22Rv1 (cell line): ENCODE measurements around the gene IMPA2.

ENCODE experiments used
- ZFX ChIP-seq: fragments of 450-650 bp; IDR thresholded peaks from 2 replicates; pipeline ENCODE4 v1.6.1; 2017; ENCODE audit warnings: antibody characterized with exemption, borderline replicate concordance
- TF ChIP-seq, protein P1 (sequence below): fragments of 450-650 bp; IDR thresholded peaks from 2 replicates; pipeline ENCODE4 v1.5.1; 2017; ENCODE audit warnings: mild to moderate bottlenecking

GRCh38 chr18:11940956-11941355, 40.4 kb upstream of the IMPA2 start:
- TF ChIP-seq, protein P1, sequence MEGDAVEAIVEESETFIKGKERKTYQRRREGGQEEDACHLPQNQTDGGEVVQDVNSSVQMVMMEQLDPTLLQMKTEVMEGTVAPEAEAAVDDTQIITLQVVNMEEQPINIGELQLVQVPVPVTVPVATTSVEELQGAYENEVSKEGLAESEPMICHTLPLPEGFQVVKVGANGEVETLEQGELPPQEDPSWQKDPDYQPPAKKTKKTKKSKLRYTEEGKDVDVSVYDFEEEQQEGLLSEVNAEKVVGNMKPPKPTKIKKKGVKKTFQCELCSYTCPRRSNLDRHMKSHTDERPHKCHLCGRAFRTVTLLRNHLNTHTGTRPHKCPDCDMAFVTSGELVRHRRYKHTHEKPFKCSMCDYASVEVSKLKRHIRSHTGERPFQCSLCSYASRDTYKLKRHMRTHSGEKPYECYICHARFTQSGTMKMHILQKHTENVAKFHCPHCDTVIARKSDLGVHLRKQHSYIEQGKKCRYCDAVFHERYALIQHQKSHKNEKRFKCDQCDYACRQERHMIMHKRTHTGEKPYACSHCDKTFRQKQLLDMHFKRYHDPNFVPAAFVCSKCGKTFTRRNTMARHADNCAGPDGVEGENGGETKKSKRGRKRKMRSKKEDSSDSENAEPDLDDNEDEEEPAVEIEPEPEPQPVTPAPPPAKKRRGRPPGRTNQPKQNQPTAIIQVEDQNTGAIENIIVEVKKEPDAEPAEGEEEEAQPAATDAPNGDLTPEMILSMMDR: no peak
- TF ChIP-seq ZFX: no peak
